GM12801 (cell line): ENCODE results near the gene CLCA4.

Experiments used
- TF ChIP-seq, protein P1 (sequence below): IDR thresholded peaks from one replicate; pipeline ENCODE4 v1.5.1; 2011; ENCODE audit warnings: control low read depth; ENCODE audit not compliant: insufficient read length; ENCODE audit errors: extremely low read depth

Gene CLCA4

GRCh38 chr1:86596224-86596623 is 49.3 kb downstream of the CLCA4 start:
- TF ChIP-seq, protein P1, sequence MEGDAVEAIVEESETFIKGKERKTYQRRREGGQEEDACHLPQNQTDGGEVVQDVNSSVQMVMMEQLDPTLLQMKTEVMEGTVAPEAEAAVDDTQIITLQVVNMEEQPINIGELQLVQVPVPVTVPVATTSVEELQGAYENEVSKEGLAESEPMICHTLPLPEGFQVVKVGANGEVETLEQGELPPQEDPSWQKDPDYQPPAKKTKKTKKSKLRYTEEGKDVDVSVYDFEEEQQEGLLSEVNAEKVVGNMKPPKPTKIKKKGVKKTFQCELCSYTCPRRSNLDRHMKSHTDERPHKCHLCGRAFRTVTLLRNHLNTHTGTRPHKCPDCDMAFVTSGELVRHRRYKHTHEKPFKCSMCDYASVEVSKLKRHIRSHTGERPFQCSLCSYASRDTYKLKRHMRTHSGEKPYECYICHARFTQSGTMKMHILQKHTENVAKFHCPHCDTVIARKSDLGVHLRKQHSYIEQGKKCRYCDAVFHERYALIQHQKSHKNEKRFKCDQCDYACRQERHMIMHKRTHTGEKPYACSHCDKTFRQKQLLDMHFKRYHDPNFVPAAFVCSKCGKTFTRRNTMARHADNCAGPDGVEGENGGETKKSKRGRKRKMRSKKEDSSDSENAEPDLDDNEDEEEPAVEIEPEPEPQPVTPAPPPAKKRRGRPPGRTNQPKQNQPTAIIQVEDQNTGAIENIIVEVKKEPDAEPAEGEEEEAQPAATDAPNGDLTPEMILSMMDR = no peak

- TF ChIP-seq, protein P1 = no peak
Observed at GRCh38 chr1:86596741-86597290, 49.9 kb downstream of the CLCA4 start.

- TF ChIP-seq, protein P1 = no peak
Observed at GRCh38 chr1:86616433-86616832, 69.6 kb downstream of the CLCA4 start.

DNA sequence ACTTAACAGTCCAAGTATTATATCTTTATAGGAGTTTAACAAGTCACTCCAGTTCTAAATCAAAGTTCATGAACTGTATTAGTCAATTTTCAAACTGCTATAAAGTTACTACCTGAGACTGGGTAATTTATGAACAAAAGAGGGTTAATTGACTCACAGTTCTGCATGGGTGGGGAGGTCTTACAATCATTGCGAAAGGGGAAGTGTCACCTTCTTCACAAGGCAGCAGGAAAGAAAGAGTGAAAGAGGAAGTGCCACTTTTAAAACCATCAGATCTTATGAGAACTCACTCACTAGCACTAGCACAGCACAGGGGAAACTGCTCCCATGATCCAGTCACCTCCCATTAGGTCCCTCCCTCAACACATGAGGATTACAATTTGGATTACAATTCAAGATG is 70.0 kb downstream of the CLCA4 start:
- TF ChIP-seq, protein P1 = no peak

- TF ChIP-seq, protein P1 = no peak
Observed at GRCh38 chr1:86618358-86618757, 71.5 kb downstream of the CLCA4 start.

GRCh38 chr1:86619313-86619712 is 72.4 kb downstream of the CLCA4 start:
- TF ChIP-seq, protein P1 = no peak

GRCh38 chr1:86621286-86621685 is 74.4 kb downstream of the CLCA4 start:
- TF ChIP-seq, protein P1 = no peak
